AG04449 (cell line): ENCODE measurements around the gene ADA.

ENCODE experiments used
- CTCF ChIA-PET: fragments of 350-600 bp; formaldehyde crosslinking; extraction: SDS; loops from one replicate; lab custom pipeline; 2021; ENCODE audit warnings: antibody characterized with exemption; lab: Yijun Ruan, JAX
- POLR2A ChIA-PET: fragments of 400-600, 350-600 bp; formaldehyde crosslinking; extraction: SDS; loops from one replicate; lab custom pipeline; 2020; ENCODE audit warnings: antibody characterized with exemption, inconsistent platforms; lab: Yijun Ruan, JAX
- DNase-seq: peaks from one replicate; pipeline ENCODE4 v3.0.0-alpha.2; 2010; ENCODE audit warnings: low read depth, low spot score
- H3K4me3 ChIP-seq: 2 replicates; pipeline ENCODE4 v1.5.1; 2011; ENCODE audit warnings: low read depth, mild to moderate bottlenecking, control low read depth, low read length
- CTCF ChIP-seq: IDR thresholded peaks from one replicate; pipeline ENCODE4 v1.5.1; 2011; ENCODE audit warnings: mild to moderate bottlenecking, moderate library complexity, low read length, control low read depth, inconsistent platforms; ENCODE audit not compliant: insufficient read depth; ENCODE audit errors: missing control alignments

The ADA gene

GRCh38 chr20:44695295-44695673 is 43.8 kb upstream of the ADA start:
- POLR2A ChIA-PET, result interaction anchor here (1.0 kb wide), 1 partner anchor 11 kb away, joined by 3 read pairs; no protein-coding TSS in a partner anchor
- CTCF ChIA-PET, result interaction anchor here (2.7 to 22.2 kb wide), 3 partner anchors 8 to 29 kb away, joined by 10 to 801 read pairs (median 44); partner anchors contain the start of gene CCN5
- no peak overlapping the region for H3K4me3 ChIP-seq
- DNase-seq, result no peak
- TF ChIP-seq CTCF, result no peak

- H3K4me3 ChIP-seq, result no peak overlapping the region
- POLR2A ChIA-PET, result no interaction called here
- DNase-seq, result no peak
- no peak for TF ChIP-seq CTCF
- CTCF ChIA-PET, result interaction anchor here (2.7 to 22.2 kb wide), 3 partner anchors 10 to 31 kb away, joined by 10 to 801 read pairs (median 44); partner anchors contain the start of gene CCN5
These were observed 42.7 kb upstream of the ADA start for GRCh38 chr20:44694159-44694558.

GRCh38 chr20:44693627-44694026 is 42.1 kb upstream of the ADA start:
- POLR2A ChIA-PET, result interaction anchor here (0.6 to 1.7 kb wide), 4 partner anchors 11 to 37 kb away, joined by 3 to 8 read pairs (median 4); no protein-coding TSS in a partner anchor
- CTCF ChIA-PET, result interaction anchor here (1.2 to 22.2 kb wide), 4 partner anchors 10 to 31 kb away, joined by 3 to 801 read pairs (median 27); partner anchors contain the start of gene CCN5
- no peak for DNase-seq
- TF ChIP-seq CTCF, result no peak
- no peak overlapping the region for H3K4me3 ChIP-seq

- CTCF ChIA-PET, result interaction anchor here (1.2 to 22.2 kb wide), 4 partner anchors 9 to 32 kb away, joined by 3 to 801 read pairs (median 27); partner anchors contain the start of gene CCN5
- peak; percentile 90 for DNase-seq
- H3K4me3 ChIP-seq, result no peak overlapping the region
- POLR2A ChIA-PET, result interaction anchor here (0.6 to 1.7 kb wide), 4 partner anchors 11 to 38 kb away, joined by 3 to 8 read pairs (median 4); no protein-coding TSS in a partner anchor
- TF ChIP-seq CTCF, result no peak
These were observed 41.5 kb upstream of the ADA start for GRCh38 chr20:44692932-44693480.

GRCh38 chr20:44691424-44692423 is 40.2 kb upstream of the ADA start:
- no peak for DNase-seq
- ChIA-PET POLR2A (interaction anchor here (1.7 kb wide), 2 partner anchors 13 to 15 kb away, joined by 6 to 8 read pairs; no protein-coding TSS in a partner anchor), CTCF (interaction anchor here (0.7 to 22.2 kb wide), 6 partner anchors 8 to 170 kb away, joined by 3 to 801 read pairs (median 4); partner anchors contain the start of gene CCN5)
- TF ChIP-seq CTCF, result no peak
- no peak overlapping the region for H3K4me3 ChIP-seq
